Lung microvascular endothelial cell (primary cell): ENCODE measurements around the gene GRAMD1C. TPM values are rescaled to one million over a fixed set of nuclear protein-coding genes. Genes with fewer than 3 reads are reported as not detected.

Experiments
- DNase-seq, 2 donors: peaks; one replicate each; pipeline versions ENCODE4 v3.0.0 to v3.0.0-alpha.2; 2010; ENCODE audit warnings: low read depth in 2 of 2
- total RNA-seq: library from RNA; depleted of rRNA; stranded (reverse); fragments of >200 nt; gene quantifications from 2 replicates; pipeline ENCODE4 v1.2.1, GENCODE V29; 2014

The GRAMD1C gene
- total RNA-seq, 1 donor from 2014 or later = 25.6 TPM

DNA sequence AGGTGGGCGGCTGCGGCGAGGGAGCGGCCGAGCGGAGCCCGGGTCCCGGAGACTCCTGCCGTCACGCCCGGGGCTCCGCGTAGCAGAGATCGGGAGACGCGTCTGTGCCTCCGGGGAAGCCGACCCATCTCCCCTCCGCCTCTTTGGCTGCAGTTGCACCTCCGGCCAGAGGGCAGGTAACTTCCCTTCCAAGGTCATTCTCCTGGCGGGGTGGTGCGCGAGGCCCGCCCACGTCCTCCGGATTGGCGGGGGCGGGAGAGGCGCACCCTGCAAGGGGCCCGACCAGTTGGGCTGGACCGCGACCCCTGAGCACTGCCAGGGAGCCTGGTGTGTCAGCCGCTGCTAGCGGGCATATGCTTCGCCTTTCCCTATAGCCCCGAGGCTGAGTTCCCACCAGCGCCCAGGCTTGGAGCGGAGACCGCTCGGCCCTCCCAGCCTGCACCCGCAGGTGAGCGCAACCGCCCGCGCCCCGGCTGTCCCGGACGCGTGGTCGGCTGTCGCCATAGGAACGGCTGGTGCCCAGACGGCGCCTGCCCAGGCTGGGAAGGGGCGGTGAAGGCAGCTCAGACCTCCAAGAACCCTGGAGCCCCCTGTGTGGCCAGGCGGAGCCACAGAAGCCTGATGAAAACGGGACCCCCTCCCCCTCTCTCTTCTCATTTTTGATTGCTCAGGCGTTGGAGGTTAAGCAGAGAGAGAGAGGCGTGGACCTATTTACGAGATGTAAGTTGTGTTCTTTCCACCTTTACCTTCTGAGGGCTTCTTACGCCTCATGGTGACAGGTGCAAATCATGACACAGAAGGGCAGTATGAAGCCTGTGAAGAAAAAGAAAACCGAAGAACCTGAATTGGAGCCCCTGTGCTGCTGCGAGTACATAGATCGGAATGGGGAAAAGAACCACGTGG is 109.7 kb downstream of the GRAMD1C start:
- DNase-seq = peak in 1 of 2 donors; percentile 34

DNA sequence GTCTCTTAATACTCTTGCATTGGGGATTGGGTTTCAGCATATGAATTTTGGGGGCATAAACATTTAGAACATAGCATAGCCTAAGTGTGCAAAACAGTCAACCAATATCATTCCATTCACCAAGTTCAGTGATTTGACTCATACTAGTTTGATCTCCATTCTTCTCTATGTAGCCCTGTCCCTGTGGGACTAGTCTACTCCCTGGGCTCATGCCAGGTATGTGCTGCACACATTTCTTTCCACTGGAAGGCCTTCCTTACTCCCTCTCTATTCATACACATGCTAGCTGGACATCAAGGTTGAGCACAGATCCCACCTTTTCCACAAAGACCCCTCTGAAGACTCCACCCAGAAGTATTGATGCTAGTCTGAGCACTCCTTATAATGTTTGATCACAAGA is 114.3 kb downstream of the GRAMD1C start:
- DNase-seq = peak in 1 of 2 donors; percentile 11

DNA sequence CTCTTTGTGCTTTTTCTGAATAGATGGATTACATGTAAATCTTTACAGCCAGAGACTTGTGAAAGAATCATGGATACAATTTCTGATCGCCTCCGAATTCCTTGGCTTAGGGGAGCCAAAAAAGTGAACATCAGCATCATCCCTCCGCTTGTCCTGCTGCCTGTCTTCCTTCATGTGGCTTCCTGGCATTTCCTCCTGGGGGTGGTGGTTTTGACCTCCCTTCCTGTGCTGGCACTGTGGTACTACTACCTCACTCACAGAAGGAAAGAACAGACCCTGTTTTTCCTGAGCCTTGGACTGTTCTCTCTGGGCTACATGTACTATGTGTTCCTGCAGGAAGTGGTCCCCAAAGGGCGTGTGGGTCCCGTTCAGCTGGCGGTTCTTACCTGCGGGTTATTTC is 115.1 kb downstream of the GRAMD1C start:
- DNase-seq = peak; percentile 9 to 38

DNA sequence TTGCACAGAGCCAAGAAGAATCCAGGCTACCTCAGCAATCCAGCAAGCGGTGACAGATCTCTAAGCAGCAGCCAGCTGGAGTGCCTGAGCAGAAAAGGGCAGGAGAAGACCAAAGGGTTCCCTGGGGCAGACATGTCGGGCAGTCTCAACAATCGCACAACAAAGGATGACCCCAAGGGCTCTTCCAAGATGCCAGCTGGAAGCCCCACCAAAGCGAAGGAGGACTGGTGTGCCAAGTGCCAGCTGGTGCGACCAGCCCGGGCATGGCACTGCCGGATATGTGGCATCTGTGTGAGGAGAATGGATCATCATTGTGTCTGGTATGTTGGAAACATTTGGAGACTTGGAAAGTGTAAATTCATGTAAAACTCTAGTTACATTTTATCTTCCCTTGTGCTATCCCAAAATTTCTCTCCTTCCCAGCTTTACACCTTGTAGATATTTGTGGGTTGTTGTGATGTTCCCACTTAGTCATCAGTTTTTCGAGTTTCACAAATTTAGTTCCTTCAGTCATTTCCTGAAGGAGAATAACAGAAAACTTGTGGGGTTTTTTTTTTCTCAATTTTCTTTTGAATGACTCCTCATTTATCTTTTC is 115.6 kb downstream of the GRAMD1C start:
- DNase-seq = no peak

DNA sequence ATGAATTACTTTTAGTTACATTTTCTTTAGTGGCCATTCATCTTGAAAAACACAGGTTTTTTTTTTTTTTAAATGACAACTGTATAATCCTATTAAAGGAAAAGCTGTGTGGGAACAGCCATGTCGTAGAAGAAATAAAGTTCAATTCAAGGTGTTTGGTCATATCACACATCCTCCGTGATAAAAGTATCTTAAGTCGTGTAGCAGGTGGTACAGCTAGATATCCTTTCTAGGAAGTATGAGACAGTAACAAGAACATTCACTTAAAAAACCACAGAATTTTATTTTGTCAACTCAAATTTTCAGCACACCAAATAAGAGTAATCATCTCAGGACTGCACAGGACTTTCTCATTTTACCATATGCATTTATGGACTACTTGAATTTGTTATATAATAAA is 125.3 kb downstream of the GRAMD1C start:
- no peak for DNase-seq

DNA sequence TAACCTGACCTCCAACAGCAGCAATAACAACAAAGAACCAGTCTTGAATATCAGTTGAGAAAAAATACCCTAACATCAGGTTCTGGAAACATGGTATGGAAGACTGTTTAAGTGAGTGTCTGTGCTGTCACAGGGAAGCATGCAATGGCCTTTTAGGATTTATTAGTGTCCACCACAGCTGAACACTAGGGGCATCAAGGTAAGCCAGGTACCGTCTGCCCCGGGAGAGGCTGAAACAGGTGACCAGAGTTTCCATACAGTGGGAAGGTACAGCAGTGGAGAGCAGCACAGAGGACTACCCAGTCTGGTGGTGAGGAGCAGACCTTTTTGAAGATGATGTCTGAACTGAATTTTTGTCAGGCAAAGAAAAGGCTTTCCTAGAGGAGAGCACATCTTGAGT is 127.6 kb downstream of the GRAMD1C start:
- no peak for DNase-seq

DNA sequence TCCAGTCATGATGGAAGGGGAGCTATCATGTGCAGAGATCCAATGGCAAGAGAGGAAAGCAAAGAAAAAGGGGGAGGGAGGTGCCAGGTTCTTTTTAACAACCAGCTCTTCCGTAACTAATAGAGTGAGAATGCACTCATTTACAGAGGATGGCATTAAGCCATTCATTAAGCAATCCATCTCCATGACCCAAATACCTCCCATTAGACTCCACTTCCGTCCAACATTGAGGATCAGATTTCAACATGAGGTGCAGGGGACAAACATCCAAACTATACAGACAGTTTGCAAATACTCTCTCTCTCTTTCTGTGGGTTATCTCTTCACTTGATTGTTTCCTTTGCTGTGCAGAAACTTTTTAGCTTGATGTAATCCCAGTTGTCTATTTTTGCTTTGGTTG is 130.4 kb downstream of the GRAMD1C start:
- no peak for DNase-seq

DNA sequence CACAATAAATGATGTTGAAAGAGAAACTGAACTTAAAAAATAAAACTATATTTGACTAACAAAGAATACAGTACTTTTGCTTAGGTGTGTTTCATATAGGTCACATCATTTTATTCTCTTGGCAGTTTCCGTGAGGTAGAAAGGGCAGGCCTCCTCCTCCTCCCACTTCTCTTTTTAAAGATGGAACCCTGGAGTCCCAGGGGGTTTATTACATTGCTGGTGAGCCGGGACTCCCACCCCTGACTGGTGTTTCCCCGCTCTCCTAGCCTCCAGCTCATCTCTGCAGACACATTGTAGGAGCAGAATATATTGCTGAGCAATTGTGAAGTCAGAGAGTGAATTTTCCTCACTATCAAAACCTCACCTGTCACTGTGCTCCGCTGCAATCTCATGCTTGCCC is 139.2 kb downstream of the GRAMD1C start:
- DNase-seq = no peak

DNA sequence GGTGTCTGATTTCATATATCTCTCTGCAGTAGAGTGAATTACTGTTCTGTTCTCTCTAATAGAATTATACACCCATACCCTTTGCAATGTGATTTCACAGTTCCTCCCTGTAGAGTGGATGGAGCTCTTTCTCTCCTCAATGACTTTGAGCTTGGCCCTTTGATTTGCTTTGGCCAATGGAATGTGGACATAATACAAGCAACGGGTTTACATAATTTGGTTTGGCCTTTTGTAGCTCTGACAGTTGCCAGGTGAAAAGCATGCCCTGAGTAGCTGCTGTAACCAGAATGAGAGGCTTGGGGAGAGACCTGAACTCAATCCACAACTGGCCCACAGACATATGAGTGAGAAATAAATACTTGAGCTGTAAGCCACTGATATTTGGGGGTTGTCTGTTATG is 141.3 kb downstream of the GRAMD1C start:
- no peak for DNase-seq

DNA sequence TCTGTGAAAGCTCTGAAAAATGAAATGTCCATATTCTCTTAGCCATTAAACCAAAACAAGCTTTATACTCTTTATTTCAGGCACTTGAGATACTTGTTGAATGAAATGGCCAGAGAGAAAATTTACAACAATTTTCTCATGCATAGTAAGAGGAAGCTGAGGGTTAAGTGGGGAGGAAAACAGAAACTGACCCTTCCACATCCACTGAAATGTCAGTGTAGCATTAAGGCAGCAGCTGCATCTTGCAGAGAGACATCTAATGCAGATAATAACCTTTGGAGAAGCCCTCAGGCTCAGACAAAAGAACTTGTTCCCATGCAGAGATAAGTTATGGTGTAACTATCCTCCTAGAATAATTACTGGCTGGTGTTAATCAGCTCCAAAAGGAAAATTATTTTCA is 143.2 kb downstream of the GRAMD1C start:
- no peak for DNase-seq

DNA sequence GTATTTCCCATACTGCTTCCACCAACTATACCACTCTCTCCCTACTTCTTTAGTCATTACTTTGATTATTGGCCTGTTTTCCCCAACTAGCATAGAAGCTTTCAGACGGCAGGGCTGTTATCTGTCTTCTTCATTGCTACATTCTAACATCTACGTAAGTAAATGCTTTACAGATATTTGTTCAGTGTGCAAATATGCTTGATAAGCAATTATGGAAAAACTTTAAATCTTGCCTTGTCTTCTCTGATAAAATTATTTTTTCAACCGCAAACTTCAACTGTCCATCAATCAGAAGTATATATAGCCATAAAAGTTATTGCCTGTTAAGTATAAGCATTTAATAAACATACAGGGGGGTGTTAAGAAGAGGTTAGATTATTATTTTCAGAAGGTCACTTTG is 145.0 kb downstream of the GRAMD1C start:
- no peak for DNase-seq

DNA sequence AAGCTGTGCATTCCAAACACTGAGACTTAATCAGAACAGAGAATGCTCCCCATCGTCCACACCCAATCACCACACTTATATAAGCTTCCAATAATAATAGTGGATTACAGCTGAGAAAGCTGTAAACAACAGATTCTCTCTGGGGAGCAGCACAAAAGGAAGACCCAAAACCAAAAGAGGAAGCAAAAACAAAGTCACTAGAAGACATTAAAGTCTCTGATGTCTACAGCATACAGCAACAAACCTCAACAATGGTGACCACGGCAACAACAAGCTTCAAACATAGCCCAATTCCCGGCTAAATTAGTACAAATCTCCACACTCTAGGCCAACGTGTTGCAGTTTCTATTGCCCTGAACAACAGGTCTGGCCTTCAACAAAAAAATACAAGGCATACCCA is 147.0 kb downstream of the GRAMD1C start:
- DNase-seq = peak; percentile 19 to 26

Other genes starting within 250 kb of the GRAMD1C start
- 3.9 and 5.6 TPM in 2 replicates for gene USF3, start 142.1 kb upstream of the GRAMD1C start, total RNA-seq
- 102 and 140 TPM in 2 replicates for gene NAA50, start 92.5 kb upstream of the GRAMD1C start, total RNA-seq
- 104 and 163 TPM in 2 replicates for gene ATP6V1A, start 91.8 kb upstream of the GRAMD1C start, total RNA-seq
- 7.2 and 20.6 TPM in 2 replicates for gene ZDHHC23, start 109.2 kb downstream of the GRAMD1C start, total RNA-seq
- 0.44 and 0.79 TPM in 2 replicates for gene CCDC191, start 217.7 kb downstream of the GRAMD1C start, total RNA-seq
- gene QTRT2, start 217.9 kb downstream of the GRAMD1C start, total RNA-seq = 26.2 and 28.8 TPM in 2 replicates